ENCODE data around the gene NOA1.

NOA1 gene

DNA sequence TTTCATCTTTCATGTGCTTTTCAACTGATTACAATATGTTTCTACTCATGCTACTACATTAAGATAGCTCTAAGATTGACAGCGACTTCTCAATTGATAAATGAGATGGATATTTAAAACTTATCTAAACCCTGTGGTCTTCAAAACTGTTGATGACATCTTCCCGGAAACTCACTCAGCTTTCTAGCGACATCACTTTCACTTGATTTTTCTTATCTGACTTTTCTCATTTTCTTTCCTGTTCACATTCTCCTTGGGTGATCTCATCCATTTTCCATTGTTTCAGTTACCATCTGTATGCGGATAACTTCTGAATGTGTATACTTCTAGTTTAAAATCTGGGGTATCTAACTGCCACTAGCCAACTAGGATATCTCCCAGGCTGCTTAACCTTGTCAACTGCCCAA lies 4.4 kb upstream of the NOA1 start:
- Histone ChIP-seq H3K36me3 (ENCODE audit: control insufficient read depth, insufficient read depth, low read length) (peaks cover 4% of the 10 kb centered on the region; the same call in 1 of the 2 replicates), H3K27me3 (ENCODE audit: control insufficient read depth, insufficient read depth, low read length) (no peaks in the 10 kb centered on the region), H3K9me3 (ENCODE audit: control insufficient read depth, insufficient read depth, low read length) (no peaks in the 10 kb centered on the region), H3K27ac (ENCODE audit: low read length) (no peak overlapping the region), H3K4me3 (ENCODE audit: low read length) (no peak overlapping the region), H3K4me1 (ENCODE audit: control insufficient read depth, insufficient read depth, low read length) (no peaks in the 10 kb centered on the region)
- WGBS (ENCODE audit: insufficient coverage, insufficient read length): no CpG with 5 or more reads among the region's 4 CpGs
- DNase-seq (ENCODE audit: low read depth, low spot score): no peak

DNA sequence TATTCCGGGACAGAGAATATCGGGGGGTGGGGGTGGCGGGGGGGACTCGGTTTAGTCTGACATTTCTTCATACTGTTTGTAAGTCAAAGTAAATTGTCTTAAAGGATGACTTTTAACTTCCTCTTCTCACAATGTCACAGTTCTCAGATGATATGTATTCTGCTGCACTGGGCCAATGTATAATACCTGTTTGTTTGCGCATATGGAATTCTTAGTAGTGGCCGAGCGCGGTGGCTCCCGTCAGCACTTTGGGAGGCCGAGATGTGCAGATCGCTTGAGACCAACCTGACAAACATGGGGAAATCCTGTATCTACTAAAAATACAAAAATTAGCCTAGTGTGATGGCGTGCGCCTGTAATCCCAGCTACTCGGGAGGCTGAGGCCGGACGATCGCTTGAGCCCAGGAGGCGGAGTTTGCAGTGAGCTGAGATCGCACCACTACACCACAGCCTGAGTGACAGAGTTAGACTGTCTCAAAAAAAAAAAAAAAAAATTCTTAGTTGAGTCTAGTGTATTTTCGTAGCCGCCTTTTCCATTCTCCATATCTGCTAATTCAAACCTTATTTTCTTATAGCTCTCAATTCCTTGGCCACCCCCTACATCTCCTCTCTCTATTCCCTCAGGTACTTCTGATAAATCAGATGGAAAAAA lies 2.1 kb upstream of the NOA1 start:
- no peak for DNase-seq (ENCODE audit: low read depth, low spot score)
- Histone ChIP-seq H3K36me3 (ENCODE audit: control insufficient read depth, insufficient read depth, low read length) (no peaks in the 10 kb centered on the region), H3K9me3 (ENCODE audit: control insufficient read depth, insufficient read depth, low read length) (no peaks in the 10 kb centered on the region), H3K4me1 (ENCODE audit: control insufficient read depth, insufficient read depth, low read length) (no peaks in the 10 kb centered on the region), H3K27me3 (ENCODE audit: control insufficient read depth, insufficient read depth, low read length) (no peaks in the 10 kb centered on the region), H3K27ac (ENCODE audit: low read length) (no peak overlapping the region), H3K4me3 (ENCODE audit: low read length) (peak overlapping the region; percentile 66; the same call in 1 of the 2 replicates)
- no CpG with 5 or more reads among the region's 21 CpGs for WGBS (ENCODE audit: insufficient coverage, insufficient read length)

DNA sequence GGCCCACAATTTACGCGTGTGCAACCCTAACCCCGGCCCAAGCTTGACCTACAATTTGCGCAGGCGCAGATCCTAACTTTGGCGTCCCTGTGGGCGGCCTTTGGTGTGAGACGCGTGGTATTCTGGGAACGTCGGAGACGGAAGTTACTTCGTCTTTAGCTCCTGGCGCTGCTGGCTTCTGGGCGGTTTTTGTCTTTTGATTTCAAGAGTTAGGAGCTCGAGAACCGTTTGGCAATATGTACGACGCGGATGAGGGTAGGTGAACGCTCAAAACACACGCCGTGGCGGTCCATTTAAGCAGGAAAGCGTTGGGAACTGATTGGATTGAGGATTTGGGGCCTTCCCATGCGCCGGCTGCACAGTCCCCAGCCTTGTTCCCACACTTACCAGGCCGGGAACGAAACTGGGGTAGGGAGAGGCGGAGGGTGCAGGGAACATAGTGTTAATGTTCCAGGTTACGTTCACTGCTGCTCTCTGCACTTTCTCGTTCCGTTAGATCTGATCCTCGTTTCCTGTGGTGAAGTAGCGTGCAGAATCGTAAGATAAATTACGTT lies 1.4 kb upstream of the NOA1 start, which contains the start of gene POLR2B:
TSS of gene POLR2B (plus strand) at position 147 of the 554 bp plus-strand sequence. CDS start at position 237, 90 bp downstream.
- no CpG with 5 or more reads among the region's 37 CpGs for WGBS (ENCODE audit: insufficient coverage, insufficient read length)

DNA sequence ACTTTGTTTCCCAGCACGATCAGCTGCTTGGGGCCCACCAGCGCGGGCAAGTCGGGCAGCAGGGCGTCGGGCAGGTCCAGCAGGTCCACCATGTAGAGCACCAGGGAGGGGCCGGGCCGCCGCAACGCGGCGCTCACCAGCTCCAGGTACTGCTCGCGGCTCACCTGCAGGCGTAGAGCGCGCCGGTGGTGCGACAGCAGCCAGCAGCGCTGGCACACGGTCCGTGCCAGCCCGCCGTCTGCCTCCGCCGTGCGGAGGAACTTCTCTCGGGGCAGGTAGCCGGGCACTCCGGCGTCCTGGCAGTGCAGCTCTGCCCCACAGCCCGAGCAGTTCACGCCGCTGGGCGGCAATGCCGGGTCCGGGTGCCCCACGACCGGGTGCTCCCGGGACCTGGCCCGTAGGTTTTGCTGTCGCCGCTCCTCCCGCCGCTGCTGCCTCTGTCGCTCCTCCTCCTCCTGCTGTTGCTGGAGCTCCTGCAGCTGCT lies 527 bp downstream of the NOA1 start:
- DNase-seq (ENCODE audit: low read depth, low spot score): no peak
- WGBS (ENCODE audit: insufficient coverage, insufficient read length): no CpG with 5 or more reads among the region's 46 CpGs

More for the DNA sequence above, 1.4 kb upstream of the NOA1 start, which contains the start of gene POLR2B:
- Histone ChIP-seq H3K36me3 (ENCODE audit: control insufficient read depth, insufficient read depth, low read length) (no peaks in the 10 kb centered on the region), H3K4me1 (ENCODE audit: control insufficient read depth, insufficient read depth, low read length) (no peaks in the 10 kb centered on the region), H3K4me3 (ENCODE audit: low read length) (peak within 1 kb of the TSS; percentile 73), H3K27ac (ENCODE audit: low read length) (no peak within 1 kb of the TSS), H3K9me3 (ENCODE audit: control insufficient read depth, insufficient read depth, low read length) (no peaks in the 10 kb centered on the region), H3K27me3 (ENCODE audit: control insufficient read depth, insufficient read depth, low read length) (no peaks in the 10 kb centered on the region)
- DNase-seq (ENCODE audit: low read depth, low spot score): peak; percentile 90

DNA sequence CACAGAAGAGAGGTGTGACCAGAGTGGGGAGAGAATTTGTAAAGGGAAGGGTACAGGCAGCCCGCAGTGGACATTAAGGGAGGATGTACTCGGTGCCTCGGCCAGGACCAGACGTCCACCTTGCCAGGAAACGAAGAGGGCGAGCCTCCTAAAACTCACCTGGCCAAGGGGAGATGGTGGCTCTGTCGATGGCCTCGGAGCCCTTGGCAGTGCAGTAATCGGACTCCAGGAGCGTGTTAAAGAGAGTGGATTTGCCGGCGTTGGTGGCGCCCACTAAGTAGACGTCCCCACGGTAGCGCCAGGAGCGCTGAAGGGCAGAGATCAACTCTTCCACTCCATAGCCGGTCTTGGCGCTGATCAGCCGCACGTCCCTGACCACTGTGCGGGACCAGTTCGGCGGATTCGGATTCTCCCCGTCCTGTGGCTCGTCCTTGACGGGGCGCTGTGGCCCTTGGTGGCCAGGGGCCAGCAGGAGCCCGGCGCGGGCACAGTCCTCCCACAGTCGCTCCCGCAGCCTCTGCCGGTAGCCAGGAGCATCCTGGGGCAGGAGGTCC lies 1.0 kb downstream of the NOA1 start:
- peak overlapping the region; percentile 73 for H3K4me3 ChIP-seq (ENCODE audit: low read length)
- no peaks in the 10 kb centered on the region for H3K36me3 ChIP-seq (ENCODE audit: control insufficient read depth, insufficient read depth, low read length)
- H3K27me3 ChIP-seq (ENCODE audit: control insufficient read depth, insufficient read depth, low read length): no peaks in the 10 kb centered on the region
- no peak for DNase-seq (ENCODE audit: low read depth, low spot score)
- no CpG with 5 or more reads among the region's 35 CpGs for WGBS (ENCODE audit: insufficient coverage, insufficient read length)
- H3K9me3 ChIP-seq (ENCODE audit: control insufficient read depth, insufficient read depth, low read length): no peaks in the 10 kb centered on the region
- H3K27ac ChIP-seq (ENCODE audit: low read length): no peak overlapping the region
- no peaks in the 10 kb centered on the region for H3K4me1 ChIP-seq (ENCODE audit: control insufficient read depth, insufficient read depth, low read length)

More for the DNA sequence above, 527 bp downstream of the NOA1 start:
- Histone ChIP-seq H3K27ac (ENCODE audit: low read length) (no peak overlapping the region), H3K9me3 (ENCODE audit: control insufficient read depth, insufficient read depth, low read length) (no peaks in the 10 kb centered on the region), H3K36me3 (ENCODE audit: control insufficient read depth, insufficient read depth, low read length) (no peaks in the 10 kb centered on the region), H3K4me3 (ENCODE audit: low read length) (peak overlapping the region; percentile 73), H3K27me3 (ENCODE audit: control insufficient read depth, insufficient read depth, low read length) (no peaks in the 10 kb centered on the region), H3K4me1 (ENCODE audit: control insufficient read depth, insufficient read depth, low read length) (no peaks in the 10 kb centered on the region)

DNA sequence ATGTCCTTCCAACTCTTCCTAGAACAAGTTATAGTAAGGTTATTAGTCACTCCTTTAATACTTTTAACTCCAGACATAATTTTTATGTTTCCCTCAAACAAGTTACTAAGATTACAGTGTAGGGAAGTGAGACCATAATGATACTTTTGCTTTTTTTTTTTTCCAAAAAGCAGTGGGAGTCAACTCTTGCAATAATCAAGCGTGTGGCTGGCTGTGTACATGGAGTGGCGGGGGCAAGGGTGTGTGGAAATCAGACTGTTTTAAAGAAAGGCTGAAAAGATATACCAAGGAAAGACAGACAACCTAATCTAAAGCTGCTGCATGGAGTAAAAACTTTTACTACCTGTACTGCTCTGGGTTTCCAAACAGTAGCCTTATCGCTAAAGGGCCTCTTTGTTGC lies 4.1 kb downstream of the NOA1 start:
- no peaks in the 10 kb centered on the region for H3K9me3 ChIP-seq (ENCODE audit: control insufficient read depth, insufficient read depth, low read length)
- H3K4me1 ChIP-seq (ENCODE audit: control insufficient read depth, insufficient read depth, low read length): no peaks in the 10 kb centered on the region
- no peaks in the 10 kb centered on the region for H3K27me3 ChIP-seq (ENCODE audit: control insufficient read depth, insufficient read depth, low read length)
- H3K27ac ChIP-seq (ENCODE audit: low read length): no peak overlapping the region
- H3K36me3 ChIP-seq (ENCODE audit: control insufficient read depth, insufficient read depth, low read length): peaks cover 6% of the 10 kb centered on the region; the same call in 1 of the 2 replicates
- no CpG with 5 or more reads among the region's 3 CpGs for WGBS (ENCODE audit: insufficient coverage, insufficient read length)
- H3K4me3 ChIP-seq (ENCODE audit: low read length): no peak overlapping the region
- DNase-seq (ENCODE audit: low read depth, low spot score): no peak

DNA sequence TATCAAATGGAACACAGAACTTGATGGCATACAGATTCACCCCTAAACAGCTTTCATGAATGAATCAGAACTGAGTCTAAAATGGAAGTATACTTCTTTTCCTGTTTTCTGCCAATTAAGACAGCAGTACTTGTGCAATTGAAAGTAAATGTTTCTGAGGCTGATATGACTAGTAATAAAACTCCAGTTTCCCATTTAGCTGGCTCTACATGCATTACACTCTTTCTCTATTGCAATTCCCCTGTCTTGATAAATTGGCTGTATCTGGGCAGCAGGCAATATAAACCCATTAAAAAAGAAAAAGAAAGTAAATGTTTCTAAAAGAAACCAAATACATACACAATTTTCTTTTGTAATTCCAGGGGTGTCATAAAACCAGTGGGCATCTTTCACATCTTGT lies 4.6 kb downstream of the NOA1 start:
- Histone ChIP-seq H3K27ac (ENCODE audit: low read length) (no peak overlapping the region), H3K9me3 (ENCODE audit: control insufficient read depth, insufficient read depth, low read length) (no peaks in the 10 kb centered on the region), H3K36me3 (ENCODE audit: control insufficient read depth, insufficient read depth, low read length) (peaks cover 6% of the 10 kb centered on the region; the same call in 1 of the 2 replicates), H3K4me1 (ENCODE audit: control insufficient read depth, insufficient read depth, low read length) (no peaks in the 10 kb centered on the region), H3K27me3 (ENCODE audit: control insufficient read depth, insufficient read depth, low read length) (no peaks in the 10 kb centered on the region), H3K4me3 (ENCODE audit: low read length) (no peak overlapping the region)
- DNase-seq (ENCODE audit: low read depth, low spot score): no peak

DNA sequence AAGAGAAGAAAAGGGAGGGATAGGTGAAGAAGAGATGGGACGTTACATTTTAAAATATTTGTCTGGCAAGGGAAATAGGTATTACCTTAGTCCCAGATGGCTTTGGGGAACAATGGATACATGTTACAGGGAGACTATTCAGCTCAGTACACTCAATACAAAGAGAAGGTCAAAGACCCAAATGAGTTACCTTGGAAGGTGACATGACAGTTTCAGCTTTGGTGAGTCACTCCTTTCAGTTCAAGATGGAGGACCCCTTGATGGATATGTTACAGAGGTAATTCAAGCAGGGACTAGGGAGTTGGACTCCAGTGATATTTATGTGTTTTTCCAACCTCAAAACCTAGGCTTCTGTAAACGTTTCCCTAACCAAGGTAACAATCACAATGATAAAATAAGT lies 5.0 kb downstream of the NOA1 start:
- Histone ChIP-seq H3K4me3 (ENCODE audit: low read length) (no peak overlapping the region), H3K4me1 (ENCODE audit: control insufficient read depth, insufficient read depth, low read length) (no peaks in the 10 kb centered on the region), H3K9me3 (ENCODE audit: control insufficient read depth, insufficient read depth, low read length) (no peaks in the 10 kb centered on the region), H3K27ac (ENCODE audit: low read length) (no peak overlapping the region), H3K27me3 (ENCODE audit: control insufficient read depth, insufficient read depth, low read length) (no peaks in the 10 kb centered on the region), H3K36me3 (ENCODE audit: control insufficient read depth, insufficient read depth, low read length) (peaks cover 6% of the 10 kb centered on the region; the same call in 1 of the 2 replicates)
- WGBS (ENCODE audit: insufficient coverage, insufficient read length): 100% methylated on average over 1 of the region's 2 CpGs
- no peak for DNase-seq (ENCODE audit: low read depth, low spot score)

DNA sequence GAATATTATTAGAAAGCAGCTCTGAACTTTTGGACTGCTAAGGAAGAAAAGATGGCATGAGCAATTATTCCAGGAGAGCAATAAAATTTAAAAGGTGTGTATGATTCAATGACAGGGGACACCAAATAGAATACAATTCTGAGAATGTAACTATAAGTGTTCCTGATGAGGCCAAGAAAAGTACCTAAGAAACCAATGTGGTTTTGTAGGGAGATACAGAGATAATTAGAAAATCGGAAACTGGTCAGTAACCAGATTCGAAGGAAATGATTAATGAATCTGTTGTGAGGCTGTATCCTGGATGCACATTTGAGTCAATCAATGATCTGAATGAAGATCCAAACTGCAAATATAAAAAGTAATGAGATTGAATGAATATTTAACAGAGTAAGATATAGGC lies 6.0 kb downstream of the NOA1 start:
- H3K4me3 ChIP-seq (ENCODE audit: low read length): no peak overlapping the region
- peaks cover 8% of the 10 kb centered on the region; the same call in 1 of the 2 replicates for H3K36me3 ChIP-seq (ENCODE audit: control insufficient read depth, insufficient read depth, low read length)
- WGBS (ENCODE audit: insufficient coverage, insufficient read length): no CpG with 5 or more reads among the region's 2 CpGs
- no peak overlapping the region for H3K27ac ChIP-seq (ENCODE audit: low read length)
- no peaks in the 10 kb centered on the region for H3K9me3 ChIP-seq (ENCODE audit: control insufficient read depth, insufficient read depth, low read length)
- H3K4me1 ChIP-seq (ENCODE audit: control insufficient read depth, insufficient read depth, low read length): no peaks in the 10 kb centered on the region
- no peaks in the 10 kb centered on the region for H3K27me3 ChIP-seq (ENCODE audit: control insufficient read depth, insufficient read depth, low read length)
- DNase-seq (ENCODE audit: low read depth, low spot score): no peak

DNA sequence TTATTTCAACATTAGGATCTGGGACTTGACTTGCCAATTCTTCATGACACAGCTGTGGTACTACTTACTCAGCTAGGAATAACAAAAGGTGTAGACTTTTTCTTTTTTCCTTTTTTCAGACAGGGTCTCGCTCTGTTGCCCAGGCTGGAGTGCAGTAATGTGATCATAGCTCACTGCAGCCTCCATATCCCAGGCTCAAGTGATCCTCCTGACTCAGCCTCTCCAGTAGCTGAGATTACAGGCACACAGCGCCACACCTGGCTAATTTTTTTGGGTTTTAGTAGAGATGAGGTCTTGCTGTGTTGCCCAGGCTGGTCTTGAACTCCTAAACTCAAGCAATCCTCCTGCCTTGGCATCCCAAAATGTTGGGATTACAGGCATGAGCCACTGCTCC lies 16.3 kb downstream of the NOA1 start:
- Histone ChIP-seq H3K27me3 (ENCODE audit: control insufficient read depth, insufficient read depth, low read length) (no peaks in the 10 kb centered on the region), H3K4me1 (ENCODE audit: control insufficient read depth, insufficient read depth, low read length) (no peaks in the 10 kb centered on the region), H3K9me3 (ENCODE audit: control insufficient read depth, insufficient read depth, low read length) (no peaks in the 10 kb centered on the region), H3K36me3 (ENCODE audit: control insufficient read depth, insufficient read depth, low read length) (peaks cover 2% of the 10 kb centered on the region; the same call in 1 of the 2 replicates), H3K27ac (ENCODE audit: low read length) (no peak overlapping the region), H3K4me3 (ENCODE audit: low read length) (no peak overlapping the region)
- no CpG with 5 or more reads among the region's 2 CpGs for WGBS (ENCODE audit: insufficient coverage, insufficient read length)
- no peak for DNase-seq (ENCODE audit: low read depth, low spot score)

All from iPS DF 6.9 (cell line).